CD4-positive, alpha-beta T cell (primary cell): ENCODE results near the gene REEP1. TPM values are rescaled to one million over a fixed set of nuclear protein-coding genes. Genes with fewer than 3 reads are reported as not detected.

ENCODE experiments used
- ATAC-seq: fragments of 200-7000 bp; cut with Tn5 transposase; one replicate; pipeline ENCODE4 v1.10.0; 2022; ENCODE audit warnings: mild to moderate bottlenecking; ENCODE audit not compliant: poor library complexity
- CTCF ChIA-PET: fragments of 350-600 bp; sonication (Branson Sonifier 250); formaldehyde crosslinking; loops from one replicate; lab custom pipeline; 2021; ENCODE audit warnings: antibody characterized with exemption, inconsistent platforms; lab: Charles Lee
- POLR2A ChIA-PET: fragments of 350-600 bp; sonication (Branson Sonifier 250); formaldehyde crosslinking; loops from one replicate; lab custom pipeline; 2021; ENCODE audit warnings: antibody characterized with exemption, inconsistent platforms; lab: Charles Lee
- DNase-seq, 14 experiments: peaks; one replicate each; pipeline ENCODE4 v3.0.0-alpha.2; 2013 to 2020; ENCODE audit warnings: mixed read lengths in 2 of 14
- H3K27ac ChIP-seq, 2 donors: one replicate each; pipeline versions ENCODE4 v1.5.1 to v1.7.0; 2013; ENCODE audit warnings: low read length in 2 of 2, low read depth in 1 of 2, mild to moderate bottlenecking in 1 of 2
- H3K27me3 ChIP-seq, 2 experiments: 1 replicate in 1 of 2; 2 replicates in 1 of 2; pipeline versions ENCODE4 v1.6.1 to v1.7.0; 2013; ENCODE audit warnings: low read length in 2 of 2, control low read depth in 1 of 2, mild to moderate bottlenecking in 1 of 2, moderate library complexity in 1 of 2; ENCODE audit not compliant: insufficient read depth in 2 of 2, control insufficient read depth in 1 of 2
- H3K36me3 ChIP-seq: one replicate; pipeline ENCODE4 v1.6.1; 2013; ENCODE audit warnings: low read length, control low read depth; ENCODE audit not compliant: insufficient read depth
- H3K4me1 ChIP-seq: one replicate; pipeline ENCODE4 v1.6.1; 2013; ENCODE audit warnings: low read length, control low read depth; ENCODE audit not compliant: insufficient read depth
- H3K4me3 ChIP-seq: one replicate; pipeline ENCODE4 v1.5.1; 2013; ENCODE audit warnings: mild to moderate bottlenecking, low read length, moderate library complexity
- H3K9me3 ChIP-seq, 2 experiments: 1 replicate in 1 of 2; 2 replicates in 1 of 2; pipeline versions ENCODE4 v1.6.1 to v1.7.0; 2013; ENCODE audit warnings: low read length in 2 of 2, mild to moderate bottlenecking in 2 of 2, control low read depth in 1 of 2, moderate library complexity in 1 of 2; ENCODE audit not compliant: control insufficient read depth in 1 of 2, insufficient read depth in 1 of 2
- H3K27ac Mint-ChIP-seq: one replicate; pipeline ENCODE4 v1.8.0; 2020; ENCODE audit warnings: mixed read lengths
- H3K27me3 Mint-ChIP-seq: one replicate; pipeline ENCODE4 v1.8.0; 2021; ENCODE audit warnings: mixed read lengths
- H3K36me3 Mint-ChIP-seq: one replicate; pipeline ENCODE4 v1.8.0; 2021; ENCODE audit warnings: low read depth, mixed read lengths
- H3K4me1 Mint-ChIP-seq: one replicate; pipeline ENCODE4 v1.8.0; 2021; ENCODE audit warnings: low read depth, mixed read lengths
- H3K4me3 Mint-ChIP-seq: one replicate; pipeline ENCODE4 v1.8.0; 2020; ENCODE audit warnings: mild to moderate bottlenecking, mixed read lengths
- H3K9me3 Mint-ChIP-seq: one replicate; pipeline ENCODE4 v1.8.0; 2020; ENCODE audit warnings: mixed read lengths
- CTCF ChIP-seq: fragments of 200-600 bp; IDR thresholded peaks from one replicate; pipeline ENCODE4 v1.8.0; 2022; ENCODE audit warnings: antibody characterized with exemption, mild to moderate bottlenecking
- intact Hi-C, 2 experiments: fragments of 100-400 bp; cut with DNase I in 1 of 2; cut with micrococcal nuclease in 1 of 2; formaldehyde crosslinking; loops; one replicate each; pipeline versions ENCODE4 v1.15.1 to v1.9.0; 2023 to 2025; cut with DNase I, micrococcal nuclease
- total RNA-seq, 174 experiments: library from RNA in 2 of 174; stranded (reverse) in 2 of 174; gene quantifications; one replicate each; pipeline ENCODE4 v1.2.3 and lab custom pipeline; 2021 to 2026

Gene REEP1
- total RNA-seq, 2 experiments from 2014 or later = not detected

- TF ChIP-seq CTCF = no peak
- intact Hi-C loops = loop anchor here in 1 of 2 experiments (10.0 kb wide), 1 partner anchor 48 kb away; no protein-coding TSS in a partner anchor
- H3K4me3 Mint-ChIP-seq = no peak overlapping the region
- H3K27ac Mint-ChIP-seq = peak overlapping the region; percentile 77
- DNase-seq = no peak
- H3K27me3 Mint-ChIP-seq = no peaks in the 10 kb centered on the region
- peaks cover 5% of the 10 kb centered on the region for H3K9me3 Mint-ChIP-seq
- Histone ChIP-seq H3K27ac (no peak overlapping the region), H3K4me3 (no peak overlapping the region), H3K27me3 (no peaks in the 10 kb centered on the region), H3K9me3 (peaks cover 0 to 8% of the 10 kb centered on the region in 2 experiments), H3K4me1 (peaks cover 21% of the 10 kb centered on the region), H3K36me3 (no peaks in the 10 kb centered on the region)
- no peaks in the 10 kb centered on the region for H3K36me3 Mint-ChIP-seq
- H3K4me1 Mint-ChIP-seq = peaks cover 51% of the 10 kb centered on the region
- no peak for ATAC-seq
- CTCF ChIA-PET = interaction anchor here (1.5 kb wide), 1 partner anchor 74 kb away, joined by 3 read pairs; the partner anchor contains the start of gene KDM3A
- POLR2A ChIA-PET = interaction anchor here (0.6 kb wide), 1 partner anchor 74 kb away, joined by 3 read pairs; the partner anchor contains the start of gene KDM3A
These were observed 29.4 kb upstream of the REEP1 start for GRCh38 chr2:86366651-86367498.

GRCh38 chr2:86364894-86365293 lies 27.5 kb upstream of the REEP1 start:
- CTCF ChIA-PET = no interaction called here
- TF ChIP-seq CTCF = no peak

GRCh38 chr2:86360776-86361175 lies 23.4 kb upstream of the REEP1 start:
- no peak overlapping the region for H3K27ac ChIP-seq
- POLR2A ChIA-PET = no interaction called here

More at GRCh38 chr2:86364894-86365293, 27.5 kb upstream of the REEP1 start:
- peaks cover 16% of the 10 kb centered on the region for H3K4me1 ChIP-seq
- Mint-ChIP-seq H3K9me3 (peaks cover 5% of the 10 kb centered on the region), H3K27me3 (no peaks in the 10 kb centered on the region), H3K36me3 (no peaks in the 10 kb centered on the region), H3K27ac (no peak overlapping the region), H3K4me1 (peaks cover 32% of the 10 kb centered on the region), H3K4me3 (no peak overlapping the region)
- ATAC-seq (no peak), DNase-seq (no peak)
- no peaks in the 10 kb centered on the region for H3K36me3 ChIP-seq
- no peak overlapping the region for H3K27ac ChIP-seq
- POLR2A ChIA-PET = no interaction called here
- H3K27me3 ChIP-seq = no peaks in the 10 kb centered on the region
- intact Hi-C loops = loop anchor here in 1 of 2 experiments (10.0 kb wide), 1 partner anchor 50 kb away; no protein-coding TSS in a partner anchor
- no peak overlapping the region for H3K4me3 ChIP-seq
- peaks cover 0 to 4% of the 10 kb centered on the region in 2 experiments for H3K9me3 ChIP-seq

More at GRCh38 chr2:86360776-86361175, 23.4 kb upstream of the REEP1 start:
- ATAC-seq = no peak
- H3K27me3 Mint-ChIP-seq = peaks cover 5% of the 10 kb centered on the region
- Histone ChIP-seq H3K4me3 (no peak overlapping the region), H3K36me3 (no peaks in the 10 kb centered on the region), H3K4me1 (no peaks in the 10 kb centered on the region), H3K27me3 (no peaks in the 10 kb centered on the region), H3K9me3 (peaks cover 0 to 4% of the 10 kb centered on the region in 2 experiments)
- no peak overlapping the region for H3K4me3 Mint-ChIP-seq
- no peaks in the 10 kb centered on the region for H3K4me1 Mint-ChIP-seq
- no peak overlapping the region for H3K27ac Mint-ChIP-seq
- TF ChIP-seq CTCF = no peak
- CTCF ChIA-PET = no interaction called here
- no peak for DNase-seq
- H3K36me3 Mint-ChIP-seq = no peaks in the 10 kb centered on the region
- intact Hi-C loops = loop anchor here in 1 of 2 experiments (10.0 kb wide), 1 partner anchor 54 kb away; no protein-coding TSS in a partner anchor
- peaks cover 2% of the 10 kb centered on the region for H3K9me3 Mint-ChIP-seq
